ENCODE measurements around the gene MC5R. TPM values are rescaled to one million over a fixed set of nuclear protein-coding genes. Genes with fewer than 3 reads are reported as not detected.

Gene MC5R
- not detected for total RNA-seq (ENCODE audit: unreplicated experiment)
- long read RNA-seq = 0 reads

- peaks cover 2% of the 10 kb centered on the region for H3K27me3 Mint-ChIP-seq (ENCODE audit: unreplicated experiment)
- peaks cover 5% of the 10 kb centered on the region for H3K36me3 Mint-ChIP-seq (ENCODE audit: unreplicated experiment)
- no peaks in the 10 kb centered on the region for H3K4me1 Mint-ChIP-seq (ENCODE audit: low read depth, unreplicated experiment)
- H3K27ac Mint-ChIP-seq (ENCODE audit: unreplicated experiment) = no peak within 1 kb of the TSS
- peak within 1 kb of the TSS; percentile 38 for H3K4me3 Mint-ChIP-seq (ENCODE audit: unreplicated experiment)
- peaks cover 3% of the 10 kb centered on the region for H3K9me3 Mint-ChIP-seq (ENCODE audit: unreplicated experiment)
- peak; percentile 87 for TF ChIP-seq CTCF (IDR thresholded peaks at IDR 0.05; ENCODE audit: partially characterized antibody, unreplicated experiment)
- DNase-seq = peak; percentile 89
These were observed at the start of gene MC5R for GRCh38 chr18:13823707-13824395. Gene MC5R (plus strand): TSS chr18:13824149. CDS start chr18:13825766, 1,617 bp downstream.

- Mint-ChIP-seq H3K4me1 (ENCODE audit: low read depth, unreplicated experiment) (no peaks in the 10 kb centered on the region), H3K36me3 (ENCODE audit: unreplicated experiment) (peaks cover 6% of the 10 kb centered on the region), H3K27ac (ENCODE audit: unreplicated experiment) (no peak overlapping the region), H3K27me3 (ENCODE audit: unreplicated experiment) (no peaks in the 10 kb centered on the region), H3K4me3 (ENCODE audit: unreplicated experiment) (no peak overlapping the region), H3K9me3 (ENCODE audit: unreplicated experiment) (no peaks in the 10 kb centered on the region)
- TF ChIP-seq CTCF (IDR thresholded peaks at IDR 0.05; ENCODE audit: partially characterized antibody, unreplicated experiment) = no peak
- DNase-seq = no peak
These were observed 48.9 kb upstream of the MC5R start for GRCh38 chr18:13775058-13775457.

- DNase-seq = no peak
- Mint-ChIP-seq H3K27me3 (ENCODE audit: unreplicated experiment) (no peaks in the 10 kb centered on the region), H3K27ac (ENCODE audit: unreplicated experiment) (no peak overlapping the region), H3K36me3 (ENCODE audit: unreplicated experiment) (no peaks in the 10 kb centered on the region), H3K4me3 (ENCODE audit: unreplicated experiment) (no peak overlapping the region), H3K9me3 (ENCODE audit: unreplicated experiment) (no peaks in the 10 kb centered on the region), H3K4me1 (ENCODE audit: low read depth, unreplicated experiment) (no peaks in the 10 kb centered on the region)
- TF ChIP-seq CTCF (IDR thresholded peaks at IDR 0.05; ENCODE audit: partially characterized antibody, unreplicated experiment) = no peak
These were observed 32.8 kb upstream of the MC5R start for GRCh38 chr18:13791181-13791580.

GRCh38 chr18:13793819-13794218 is 30.1 kb upstream of the MC5R start:
- Mint-ChIP-seq H3K4me1 (ENCODE audit: low read depth, unreplicated experiment) (no peaks in the 10 kb centered on the region), H3K36me3 (ENCODE audit: unreplicated experiment) (no peaks in the 10 kb centered on the region), H3K27ac (ENCODE audit: unreplicated experiment) (no peak overlapping the region), H3K27me3 (ENCODE audit: unreplicated experiment) (peaks cover 1% of the 10 kb centered on the region), H3K9me3 (ENCODE audit: unreplicated experiment) (no peaks in the 10 kb centered on the region), H3K4me3 (ENCODE audit: unreplicated experiment) (no peak overlapping the region)
- no peak for TF ChIP-seq CTCF (IDR thresholded peaks at IDR 0.05; ENCODE audit: partially characterized antibody, unreplicated experiment)
- DNase-seq = no peak

- Mint-ChIP-seq H3K27me3 (ENCODE audit: unreplicated experiment) (peaks cover 1% of the 10 kb centered on the region), H3K4me1 (ENCODE audit: low read depth, unreplicated experiment) (no peaks in the 10 kb centered on the region), H3K4me3 (ENCODE audit: unreplicated experiment) (no peak overlapping the region), H3K9me3 (ENCODE audit: unreplicated experiment) (no peaks in the 10 kb centered on the region), H3K36me3 (ENCODE audit: unreplicated experiment) (no peaks in the 10 kb centered on the region), H3K27ac (ENCODE audit: unreplicated experiment) (no peak overlapping the region)
- TF ChIP-seq CTCF (IDR thresholded peaks at IDR 0.05; ENCODE audit: partially characterized antibody, unreplicated experiment) = no peak
- no peak for DNase-seq
These were observed 27.4 kb upstream of the MC5R start for GRCh38 chr18:13796515-13796914.
